PFSK-1 (cell line): ENCODE results near the gene ZNF417. TPM values are rescaled to one million over a fixed set of nuclear protein-coding genes. Genes with fewer than 3 reads are reported as not detected.

Source experiments
- FOXP2 ChIP-seq: optimal IDR thresholded peaks from 2 replicates; pipeline ENCODE3; 2011; ENCODE audit warnings: borderline replicate concordance, control low read depth, inconsistent platforms; ENCODE audit not compliant: insufficient read depth; ENCODE audit errors: extremely low read length, extremely low read depth
- POLR2AphosphoS5 ChIP-seq: IDR thresholded peaks from 2 replicates; pipeline ENCODE4 v1.6.1; 2012; ENCODE audit warnings: low read depth, mild to moderate bottlenecking, control low read depth, low read length, moderate library complexity
- SIN3A ChIP-seq: IDR thresholded peaks from 2 replicates; pipeline ENCODE4 v1.6.1; 2012; ENCODE audit warnings: mild to moderate bottlenecking, low read length, moderate library complexity, borderline replicate concordance; ENCODE audit not compliant: insufficient read depth
- TAF1 ChIP-seq: IDR thresholded peaks from 2 replicates; pipeline ENCODE4 v1.6.1; 2012; ENCODE audit warnings: low read length, control low read depth, borderline replicate concordance; ENCODE audit not compliant: insufficient read depth
- polyA plus RNA-seq: library from polyadenylated mRNA; unstranded; fragments of >200 nt; gene quantifications from one replicate; pipeline ENCODE4 v1.2.1, GENCODE V29; 2012; ENCODE audit warnings: low read depth, missing spikeins; ENCODE audit not compliant: insufficient read length
- TF ChIP-seq, protein P1 (sequence below), 2 experiments: IDR thresholded peaks; 2 replicates each; pipeline versions ENCODE4 v1.6.1 to v1.8.0; 2011 to 2012; ENCODE audit warnings: low read depth in 2 of 2, low read length in 2 of 2, control low read depth in 1 of 2, inconsistent platforms in 1 of 2, mild to moderate bottlenecking in 1 of 2, moderate library complexity in 1 of 2; ENCODE audit not compliant: insufficient read depth in 1 of 2

Gene ZNF417
- 1.2 TPM for polyA plus RNA-seq

DNA sequence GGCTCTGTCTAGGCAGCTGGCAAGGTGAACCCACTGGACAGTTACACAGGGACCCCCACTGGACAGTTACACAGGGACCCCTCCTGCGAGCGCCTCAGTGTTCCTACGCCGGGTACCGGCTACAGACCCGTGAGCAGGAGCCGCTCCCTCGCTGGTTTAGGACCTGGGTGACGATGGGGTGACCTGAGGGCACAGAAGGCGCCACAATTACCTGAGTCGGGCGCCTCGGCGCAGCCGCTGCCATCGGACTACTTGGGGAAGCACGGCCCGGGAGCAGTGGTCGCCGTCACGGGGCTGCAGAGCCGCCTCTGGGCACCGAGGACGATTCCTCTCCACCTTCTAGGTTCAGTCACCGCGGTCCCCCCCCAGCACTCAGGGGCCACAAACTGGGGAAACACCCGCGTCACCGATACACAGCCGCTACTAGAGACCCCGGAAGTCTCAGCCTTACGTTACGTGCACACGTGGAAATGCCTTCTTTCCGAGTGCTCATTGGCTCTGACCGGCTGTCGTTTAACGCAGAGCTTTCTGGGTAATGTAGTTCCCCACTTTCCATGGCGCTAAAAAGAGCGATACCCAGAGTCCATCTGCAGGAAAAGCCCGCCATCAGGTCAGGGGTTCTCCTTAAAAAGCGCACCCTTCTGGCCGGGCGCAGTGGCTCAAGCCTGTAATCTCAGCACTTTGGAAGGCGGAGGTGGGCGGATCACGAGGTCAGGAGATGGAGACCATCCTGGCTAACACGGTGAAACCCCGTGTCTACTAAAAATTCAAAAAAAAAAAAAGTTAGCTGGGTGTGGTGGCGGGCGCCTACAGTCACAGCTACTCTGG is at the start of gene ZNF417:
TSS of gene ZNF417 (minus strand) at position 425 of the 828 bp plus-strand sequence. CDS start at position 244, 181 bp downstream.
- TF ChIP-seq POLR2AphosphoS5 = peak; percentile 52; the same call in 1 of the 2 replicates

DNA sequence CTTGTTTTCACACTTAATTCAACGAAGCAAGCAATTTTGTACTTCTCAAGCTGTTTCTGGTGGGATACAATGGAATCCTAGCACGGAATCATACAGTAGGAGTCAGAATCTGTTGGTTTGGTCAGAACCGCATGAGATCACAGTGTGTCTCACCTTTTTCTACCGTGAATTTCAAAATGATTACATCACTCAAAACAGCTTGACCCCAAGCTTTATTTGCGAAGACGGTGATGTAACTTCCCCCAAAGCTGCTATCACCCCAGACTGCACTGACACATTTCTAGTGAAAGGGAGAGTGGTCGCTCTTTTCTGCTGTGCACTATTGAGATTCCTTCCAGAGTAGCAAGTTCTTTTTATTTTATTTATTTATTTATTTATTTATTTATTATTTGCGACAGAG is 48.4 kb upstream of the ZNF417 start:
- TF ChIP-seq POLR2AphosphoS5 (no peak), FOXP2 (no peak), SIN3A (no peak)
- TF ChIP-seq, protein P1, sequence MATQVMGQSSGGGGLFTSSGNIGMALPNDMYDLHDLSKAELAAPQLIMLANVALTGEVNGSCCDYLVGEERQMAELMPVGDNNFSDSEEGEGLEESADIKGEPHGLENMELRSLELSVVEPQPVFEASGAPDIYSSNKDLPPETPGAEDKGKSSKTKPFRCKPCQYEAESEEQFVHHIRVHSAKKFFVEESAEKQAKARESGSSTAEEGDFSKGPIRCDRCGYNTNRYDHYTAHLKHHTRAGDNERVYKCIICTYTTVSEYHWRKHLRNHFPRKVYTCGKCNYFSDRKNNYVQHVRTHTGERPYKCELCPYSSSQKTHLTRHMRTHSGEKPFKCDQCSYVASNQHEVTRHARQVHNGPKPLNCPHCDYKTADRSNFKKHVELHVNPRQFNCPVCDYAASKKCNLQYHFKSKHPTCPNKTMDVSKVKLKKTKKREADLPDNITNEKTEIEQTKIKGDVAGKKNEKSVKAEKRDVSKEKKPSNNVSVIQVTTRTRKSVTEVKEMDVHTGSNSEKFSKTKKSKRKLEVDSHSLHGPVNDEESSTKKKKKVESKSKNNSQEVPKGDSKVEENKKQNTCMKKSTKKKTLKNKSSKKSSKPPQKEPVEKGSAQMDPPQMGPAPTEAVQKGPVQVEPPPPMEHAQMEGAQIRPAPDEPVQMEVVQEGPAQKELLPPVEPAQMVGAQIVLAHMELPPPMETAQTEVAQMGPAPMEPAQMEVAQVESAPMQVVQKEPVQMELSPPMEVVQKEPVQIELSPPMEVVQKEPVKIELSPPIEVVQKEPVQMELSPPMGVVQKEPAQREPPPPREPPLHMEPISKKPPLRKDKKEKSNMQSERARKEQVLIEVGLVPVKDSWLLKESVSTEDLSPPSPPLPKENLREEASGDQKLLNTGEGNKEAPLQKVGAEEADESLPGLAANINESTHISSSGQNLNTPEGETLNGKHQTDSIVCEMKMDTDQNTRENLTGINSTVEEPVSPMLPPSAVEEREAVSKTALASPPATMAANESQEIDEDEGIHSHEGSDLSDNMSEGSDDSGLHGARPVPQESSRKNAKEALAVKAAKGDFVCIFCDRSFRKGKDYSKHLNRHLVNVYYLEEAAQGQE (IDR thresholded peaks at IDR 0.05; ENCODE audit: insufficient read depth in 1 of 2, low read depth in 2 of 2, low read length in 2 of 2) = no peak

DNA sequence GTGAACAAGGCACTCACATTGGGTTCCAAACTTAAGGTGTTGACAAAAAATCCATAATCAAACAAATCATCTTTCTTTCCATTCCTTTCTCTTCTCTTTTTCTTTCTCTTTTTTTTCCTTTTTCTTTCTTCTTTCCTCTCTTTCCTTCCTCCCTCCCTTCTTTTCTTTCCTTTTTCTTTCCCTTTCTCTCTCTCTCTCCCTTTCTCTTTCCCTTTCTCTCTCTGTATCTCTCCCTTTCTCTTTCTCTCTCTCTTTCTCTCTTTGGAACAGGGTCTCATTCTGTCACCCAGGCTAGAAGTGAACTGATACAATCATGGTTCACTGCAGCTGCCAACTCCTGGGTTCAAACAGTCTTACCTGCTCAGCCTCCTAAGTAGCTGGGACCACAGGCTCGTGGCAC is 45.4 kb upstream of the ZNF417 start:
- TF ChIP-seq POLR2AphosphoS5 (no peak), SIN3A (no peak), TAF1 (no peak), FOXP2 (no peak)
- TF ChIP-seq, protein P1 (IDR thresholded peaks at IDR 0.05; ENCODE audit: insufficient read depth in 1 of 2, low read depth in 2 of 2, low read length in 2 of 2) = no peak

DNA sequence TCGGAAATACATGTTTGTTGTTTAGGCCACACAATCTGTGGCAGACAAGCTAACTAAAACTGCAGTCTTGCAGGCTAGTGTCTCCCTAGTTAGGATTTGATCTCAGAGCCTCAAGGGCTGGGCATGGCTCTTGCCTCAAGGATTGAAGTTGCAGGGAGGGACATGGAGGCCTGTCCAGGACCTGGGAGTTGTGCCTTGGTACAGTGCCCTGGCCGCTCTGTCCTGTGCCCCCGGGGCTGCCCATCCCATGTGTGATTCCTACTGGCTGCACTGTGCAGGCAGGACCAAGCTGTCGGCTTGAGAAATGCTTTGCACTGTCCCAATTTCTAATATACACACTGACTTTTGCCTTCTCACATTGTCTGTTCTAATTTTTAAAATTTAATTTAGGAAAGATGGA is 38.6 kb upstream of the ZNF417 start:
- TF ChIP-seq SIN3A (no peak), TAF1 (no peak), FOXP2 (no peak), POLR2AphosphoS5 (no peak)
- TF ChIP-seq, protein P1 (IDR thresholded peaks at IDR 0.05; ENCODE audit: insufficient read depth in 1 of 2, low read depth in 2 of 2, low read length in 2 of 2) = no peak

DNA sequence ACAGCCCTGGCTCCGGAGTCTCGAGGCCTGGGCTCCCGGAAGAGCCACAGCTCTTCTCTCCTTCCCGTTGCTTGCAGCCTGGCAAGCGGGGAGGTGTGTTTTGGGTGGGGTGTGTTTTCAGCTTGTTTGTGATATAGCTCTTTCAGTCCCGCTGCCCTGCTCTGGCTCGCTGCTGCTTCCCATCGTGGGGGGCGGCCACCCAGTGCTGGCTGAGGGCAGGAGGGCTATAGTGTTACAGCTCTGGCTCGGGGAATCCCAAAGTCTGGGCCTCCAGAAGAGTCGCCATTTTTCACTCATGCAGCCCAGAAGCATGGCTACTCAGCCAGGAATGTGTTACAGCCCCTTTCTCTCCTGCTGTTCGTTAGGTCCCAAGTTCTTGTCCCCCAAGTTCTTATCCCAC is 33.3 kb upstream of the ZNF417 start:
- TF ChIP-seq TAF1 (no peak), POLR2AphosphoS5 (no peak), SIN3A (no peak), FOXP2 (no peak)
- TF ChIP-seq, protein P1 (IDR thresholded peaks at IDR 0.05; ENCODE audit: insufficient read depth in 1 of 2, low read depth in 2 of 2, low read length in 2 of 2) = no peak
